Right atrium auricular region (tissue), 2 donors: ENCODE data around the gene MIDN. TPM values are rescaled to one million over a fixed set of nuclear protein-coding genes. Genes with fewer than 3 reads are reported as not detected.

Source experiments
- DNase-seq: peaks from one replicate; pipeline ENCODE4 v3.0.0-alpha.2; 2019; ENCODE audit warnings: low spot score
- H3K27ac ChIP-seq, 2 donors: fragments of 200-600 bp; sonication (generic); 1 replicate in 1 of 2; 2 replicates in 1 of 2; pipeline ENCODE4 v1.5.1; 2016 to 2019
- H3K27me3 ChIP-seq, 2 donors: fragments of 200-600 bp; sonication (generic); one replicate each; pipeline versions ENCODE4 v1.5.1 to v1.6.0; 2017 to 2019
- H3K36me3 ChIP-seq: fragments of 200-600 bp; sonication (generic); one replicate; pipeline ENCODE4 v1.5.1; 2016
- H3K4me1 ChIP-seq, 2 donors: fragments of 200-600 bp; sonication (generic); one replicate each; pipeline versions ENCODE4 v1.5.1 to v1.6.0; 2017 to 2019
- H3K4me3 ChIP-seq, 2 donors: fragments of 200-600 bp; sonication (generic); 1 replicate in 1 of 2; 2 replicates in 1 of 2; pipeline ENCODE4 v1.5.1; 2017 to 2019; ENCODE audit warnings: mild to moderate bottlenecking in 1 of 2, moderate library complexity in 1 of 2
- H3K9me3 ChIP-seq, 2 donors: fragments of 200-600 bp; sonication (generic); one replicate each; pipeline ENCODE4 v1.5.1; 2019
- total RNA-seq, 2 donors: library from RNA; depleted of rRNA; stranded (reverse); fragments of >200 nt; gene quantifications; one replicate each; pipeline ENCODE4 v1.1.0, GENCODE V29; 2016
- TF ChIP-seq, protein P1 (sequence below), 2 donors: fragments of 200-600 bp; sonication (generic); IDR thresholded peaks; one replicate each; pipeline ENCODE4 v1.5.1; 2019; ENCODE audit warnings: antibody characterized with exemption in 2 of 2

MIDN gene
- total RNA-seq, 2 donors from 2014 or later = 42.1 to 42.2 TPM

DNA sequence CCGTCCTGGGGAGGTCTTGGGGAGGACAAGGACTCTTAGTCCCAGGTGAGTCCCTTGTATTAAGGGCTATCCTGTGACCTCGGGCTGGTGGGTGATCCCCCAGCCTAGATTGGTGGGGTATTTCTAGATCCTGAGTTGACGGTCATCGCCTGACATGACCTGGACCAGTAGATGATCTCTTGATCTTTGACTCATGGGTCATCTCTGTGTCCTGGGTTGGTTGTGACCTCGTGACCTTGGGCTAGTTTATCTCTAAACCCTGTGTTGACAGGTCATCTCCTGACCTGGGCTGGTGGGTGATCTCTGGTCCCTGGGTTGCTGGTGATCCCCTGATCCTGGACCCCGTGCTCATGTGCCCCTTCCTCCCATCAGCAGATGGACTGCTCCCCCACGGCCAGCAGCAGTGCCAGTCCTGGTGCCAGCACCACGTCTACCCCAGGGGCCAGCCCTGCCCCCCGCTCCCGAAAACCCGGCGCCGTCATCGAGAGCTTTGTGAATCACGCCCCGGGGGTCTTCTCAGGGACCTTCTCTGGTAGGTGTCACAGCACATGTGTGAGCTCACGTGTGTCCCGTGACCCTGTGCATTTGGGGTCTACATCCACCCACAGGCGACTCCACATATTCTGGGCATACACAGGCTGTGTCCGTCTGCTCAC lies 6.3 kb downstream of the MIDN start:
- Histone ChIP-seq H3K4me3 (no peak overlapping the region), H3K4me1 (peaks cover 0 to 89% of the 10 kb centered on the region in 2 donors), H3K27me3 (no peaks in the 10 kb centered on the region), H3K27ac (peak overlapping the region; percentile 97 to 100), H3K9me3 (no peaks in the 10 kb centered on the region), H3K36me3 (peaks cover 66% of the 10 kb centered on the region)
- DNase-seq = no peak
- TF ChIP-seq, protein P1, sequence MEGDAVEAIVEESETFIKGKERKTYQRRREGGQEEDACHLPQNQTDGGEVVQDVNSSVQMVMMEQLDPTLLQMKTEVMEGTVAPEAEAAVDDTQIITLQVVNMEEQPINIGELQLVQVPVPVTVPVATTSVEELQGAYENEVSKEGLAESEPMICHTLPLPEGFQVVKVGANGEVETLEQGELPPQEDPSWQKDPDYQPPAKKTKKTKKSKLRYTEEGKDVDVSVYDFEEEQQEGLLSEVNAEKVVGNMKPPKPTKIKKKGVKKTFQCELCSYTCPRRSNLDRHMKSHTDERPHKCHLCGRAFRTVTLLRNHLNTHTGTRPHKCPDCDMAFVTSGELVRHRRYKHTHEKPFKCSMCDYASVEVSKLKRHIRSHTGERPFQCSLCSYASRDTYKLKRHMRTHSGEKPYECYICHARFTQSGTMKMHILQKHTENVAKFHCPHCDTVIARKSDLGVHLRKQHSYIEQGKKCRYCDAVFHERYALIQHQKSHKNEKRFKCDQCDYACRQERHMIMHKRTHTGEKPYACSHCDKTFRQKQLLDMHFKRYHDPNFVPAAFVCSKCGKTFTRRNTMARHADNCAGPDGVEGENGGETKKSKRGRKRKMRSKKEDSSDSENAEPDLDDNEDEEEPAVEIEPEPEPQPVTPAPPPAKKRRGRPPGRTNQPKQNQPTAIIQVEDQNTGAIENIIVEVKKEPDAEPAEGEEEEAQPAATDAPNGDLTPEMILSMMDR (IDR thresholded peaks at IDR 0.05) = no peak

DNA sequence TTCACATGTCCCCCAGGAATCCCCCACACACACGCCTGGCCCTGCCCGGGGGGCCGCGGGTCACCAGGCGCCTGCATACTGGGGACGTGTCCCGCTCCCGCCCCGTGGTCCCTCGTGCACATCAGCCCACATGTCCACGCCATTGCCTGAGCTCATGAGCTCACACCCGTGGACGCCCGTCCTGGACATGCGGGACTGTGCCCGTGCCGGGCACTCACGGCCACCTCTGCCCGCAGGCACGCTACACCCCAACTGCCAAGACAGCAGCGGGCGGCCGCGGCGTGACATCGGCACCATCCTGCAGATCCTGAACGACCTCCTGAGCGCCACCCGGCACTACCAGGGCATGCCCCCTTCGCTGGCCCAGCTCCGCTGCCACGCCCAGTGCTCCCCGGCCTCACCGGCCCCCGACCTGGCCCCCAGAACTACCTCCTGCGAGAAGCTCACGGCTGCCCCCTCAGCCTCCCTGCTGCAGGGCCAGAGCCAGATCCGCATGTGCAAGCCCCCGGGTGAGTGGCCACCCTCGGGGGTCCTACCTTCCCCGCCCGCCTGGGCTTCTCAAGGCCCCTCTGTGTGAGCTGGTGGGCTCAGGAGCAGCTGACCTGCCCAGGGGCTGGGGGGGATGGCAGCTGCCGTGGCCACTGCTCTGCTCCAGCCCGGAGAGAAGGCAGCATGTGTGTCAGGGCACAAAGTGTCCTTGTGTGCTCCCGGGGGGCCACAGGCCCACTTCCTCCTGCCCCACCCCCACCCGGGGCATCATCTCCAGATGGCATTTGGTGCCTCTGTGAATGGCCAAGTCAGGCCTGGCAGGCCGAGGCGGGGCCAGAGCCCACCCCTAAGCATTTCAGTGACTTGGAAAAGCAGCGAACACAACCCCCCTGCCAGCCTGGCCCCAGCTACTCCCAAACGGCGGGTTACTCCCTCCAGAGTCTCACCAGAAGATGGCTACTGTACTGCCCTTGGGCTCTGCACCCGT lies 7.1 kb downstream of the MIDN start:
- Histone ChIP-seq H3K9me3 (no peaks in the 10 kb centered on the region), H3K4me1 (peaks cover 0 to 98% of the 10 kb centered on the region in 2 donors), H3K36me3 (peaks cover 63% of the 10 kb centered on the region), H3K27ac (peak overlapping the region; percentile 97 to 100), H3K27me3 (no peaks in the 10 kb centered on the region), H3K4me3 (no peak overlapping the region)
- DNase-seq = no peak
- TF ChIP-seq, protein P1 (IDR thresholded peaks at IDR 0.05) = no peak

DNA sequence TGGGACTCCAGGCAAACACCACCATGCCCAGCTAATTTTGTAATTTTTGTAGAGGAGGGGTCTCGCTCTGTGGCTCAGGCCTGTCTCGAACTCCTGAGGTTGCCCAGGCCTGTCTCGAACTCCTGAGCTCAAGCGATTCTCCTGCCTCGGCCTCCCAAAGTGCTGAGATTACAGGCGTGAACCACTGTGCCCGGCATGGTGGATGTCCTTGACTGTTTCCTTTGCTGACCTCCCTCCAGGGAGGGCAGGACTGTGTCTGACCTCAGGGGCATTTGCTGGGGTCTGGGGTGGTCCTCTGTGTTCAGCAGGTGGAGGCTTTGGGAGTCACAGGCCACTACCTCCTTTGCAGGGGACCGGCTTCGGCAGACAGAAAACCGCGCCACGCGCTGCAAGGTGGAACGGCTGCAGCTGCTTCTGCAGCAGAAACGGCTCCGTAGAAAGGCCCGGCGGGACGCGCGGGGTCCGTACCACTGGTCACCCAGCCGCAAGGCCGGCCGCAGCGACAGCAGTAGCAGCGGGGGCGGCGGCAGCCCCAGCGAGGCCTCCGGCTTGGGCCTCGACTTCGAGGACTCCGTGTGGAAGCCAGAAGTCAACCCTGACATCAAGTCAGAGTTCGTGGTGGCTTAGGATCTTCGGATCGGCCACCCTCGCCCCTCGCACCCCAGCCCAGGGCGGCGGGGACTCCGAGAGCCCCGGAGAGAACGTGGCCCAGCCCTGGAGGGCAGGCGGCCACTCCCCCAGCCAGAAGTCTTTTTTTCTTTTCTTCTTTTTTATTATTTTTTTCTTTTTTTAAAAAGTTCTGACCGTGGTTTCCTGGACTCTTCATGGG lies 8.5 kb downstream of the MIDN start:
- H3K36me3 ChIP-seq = peaks cover 50% of the 10 kb centered on the region
- DNase-seq = no peak
- H3K4me1 ChIP-seq = peaks cover 0 to 97% of the 10 kb centered on the region in 2 donors
- TF ChIP-seq, protein P1 (IDR thresholded peaks at IDR 0.05) = no peak
- H3K27ac ChIP-seq = peak overlapping the region; percentile 93 to 97
- no peak overlapping the region for H3K4me3 ChIP-seq
- H3K27me3 ChIP-seq = no peaks in the 10 kb centered on the region
- no peaks in the 10 kb centered on the region for H3K9me3 ChIP-seq

DNA sequence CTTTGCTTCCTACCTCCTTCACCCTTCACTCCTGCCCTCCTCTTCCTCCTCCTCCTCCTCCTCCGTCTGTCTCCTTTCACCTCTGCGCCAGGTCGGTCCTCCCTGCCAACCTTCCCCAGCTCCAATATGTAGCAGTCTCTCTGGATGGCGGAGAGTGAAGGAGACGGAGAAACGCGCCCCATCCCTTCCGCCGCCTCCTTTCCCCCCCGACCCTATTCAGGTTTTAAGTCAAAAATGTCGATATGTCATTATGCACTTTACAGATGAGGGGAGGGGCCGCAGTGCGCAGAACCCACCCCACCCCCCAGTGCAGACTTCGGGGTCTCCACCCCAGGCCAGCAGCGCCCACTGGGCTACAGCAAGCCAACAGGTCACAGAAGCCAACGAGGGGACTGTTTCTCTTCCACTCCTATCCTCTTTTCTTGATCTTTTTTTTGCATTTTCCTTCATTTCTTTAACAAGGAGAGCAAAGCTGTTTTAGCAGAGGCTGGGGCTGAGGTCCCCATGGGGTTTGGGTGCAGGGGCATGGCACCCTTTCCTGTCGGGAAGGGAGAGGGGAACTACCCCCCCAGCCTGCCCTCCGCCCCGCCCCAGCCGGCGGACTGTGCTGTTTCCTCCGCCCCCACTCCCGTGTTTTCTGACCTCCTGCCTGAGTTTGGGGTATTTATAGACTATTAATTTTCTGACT lies 9.2 kb downstream of the MIDN start:
- TF ChIP-seq, protein P1 (IDR thresholded peaks at IDR 0.05) = no peak
- Histone ChIP-seq H3K9me3 (no peaks in the 10 kb centered on the region), H3K4me1 (peaks cover 0 to 97% of the 10 kb centered on the region in 2 donors), H3K27me3 (no peaks in the 10 kb centered on the region), H3K4me3 (no peak overlapping the region), H3K27ac (peak overlapping the region; percentile 93 to 97), H3K36me3 (peaks cover 47% of the 10 kb centered on the region)
- DNase-seq = no peak

DNA sequence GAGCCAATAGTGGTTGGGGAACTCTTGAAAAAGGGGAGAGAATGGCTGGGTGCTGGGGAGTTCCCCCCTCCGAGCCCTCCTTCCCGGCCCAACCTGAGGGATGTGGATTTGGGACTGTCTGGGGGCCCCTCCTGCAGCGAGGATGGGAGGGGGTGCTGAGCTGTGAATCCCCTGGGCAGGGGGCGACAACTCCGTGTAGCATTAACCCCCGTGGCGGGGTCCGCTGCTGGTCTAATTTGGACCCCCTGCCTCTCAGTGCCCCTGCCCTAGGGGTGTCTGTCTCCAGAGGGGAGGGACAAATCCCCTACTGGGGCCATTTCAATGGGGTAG lies 9.7 kb downstream of the MIDN start:
- no peak overlapping the region for H3K4me3 ChIP-seq

More for the DNA sequence above, 9.7 kb downstream of the MIDN start:
- Histone ChIP-seq H3K9me3 (no peaks in the 10 kb centered on the region), H3K27me3 (no peaks in the 10 kb centered on the region), H3K27ac (peak overlapping the region; percentile 93 to 97), H3K36me3 (peaks cover 47% of the 10 kb centered on the region), H3K4me1 (peaks cover 0 to 94% of the 10 kb centered on the region in 2 donors)
- TF ChIP-seq, protein P1 (IDR thresholded peaks at IDR 0.05) = no peak
- no peak for DNase-seq
